DMS 273 treated with DMSO at 0.1 percent for 48 hours (cell line): ENCODE results near the gene SCT.

Source experiments
- DNase-seq: peaks from one replicate; lab custom pipeline; 2025; lab: John Stamatoyannopoulos, UW

The SCT gene

GRCh38 chr11:643849-644738 lies 17.1 kb upstream of the SCT start:
- DNase-seq, result no peak

GRCh38 chr11:643366-643765 lies 16.4 kb upstream of the SCT start:
- DNase-seq, result no peak

GRCh38 chr11:641806-642370 lies 14.9 kb upstream of the SCT start:
- no peak for DNase-seq

GRCh38 chr11:640021-640706 lies 13.2 kb upstream of the SCT start:
- DNase-seq, result no peak

GRCh38 chr11:639332-639955 lies 12.5 kb upstream of the SCT start:
- no peak for DNase-seq

GRCh38 chr11:638631-639331 lies 11.8 kb upstream of the SCT start:
- DNase-seq, result no peak

- DNase-seq, result no peak
Measured at GRCh38 chr11:637593-638521, 10.9 kb upstream of the SCT start.

GRCh38 chr11:637333-637592 lies 10.3 kb upstream of the SCT start:
- DNase-seq, result no peak

GRCh38 chr11:636511-637332 lies 9.7 kb upstream of the SCT start, which contains the start of gene DRD4:
Gene DRD4 (plus strand): TSS chr11:637269. CDS start chr11:637305, 36 bp downstream.
- DNase-seq, result no peak

GRCh38 chr11:635945-636510 lies 9.0 kb upstream of the SCT start:
- no peak for DNase-seq

GRCh38 chr11:630871-631270 lies 3.9 kb upstream of the SCT start:
- DNase-seq, result no peak

GRCh38 chr11:629237-629583 lies 2.2 kb upstream of the SCT start:
- DNase-seq, result no peak

- no peak for DNase-seq
Measured at GRCh38 chr11:628056-628455, 1.1 kb upstream of the SCT start.

- no peak for DNase-seq
Measured at GRCh38 chr11:627308-627576, 261 bp upstream of the SCT start.

- DNase-seq, result no peak
Measured at GRCh38 chr11:625636-626268, 1.2 kb downstream of the SCT start.

- no peak for DNase-seq
Measured at GRCh38 chr11:624705-625635, 2.0 kb downstream of the SCT start, which contains the start of gene CDHR5. Gene CDHR5 (minus strand): TSS chr11:624955. CDS start chr11:624902, 53 bp downstream.

GRCh38 chr11:623999-624704 lies 2.8 kb downstream of the SCT start:
- DNase-seq, result no peak

- DNase-seq, result no peak
Measured at GRCh38 chr11:623349-623869, 3.6 kb downstream of the SCT start.
